ENCODE measurements around the gene MRPL55.

The MRPL55 gene

DNA sequence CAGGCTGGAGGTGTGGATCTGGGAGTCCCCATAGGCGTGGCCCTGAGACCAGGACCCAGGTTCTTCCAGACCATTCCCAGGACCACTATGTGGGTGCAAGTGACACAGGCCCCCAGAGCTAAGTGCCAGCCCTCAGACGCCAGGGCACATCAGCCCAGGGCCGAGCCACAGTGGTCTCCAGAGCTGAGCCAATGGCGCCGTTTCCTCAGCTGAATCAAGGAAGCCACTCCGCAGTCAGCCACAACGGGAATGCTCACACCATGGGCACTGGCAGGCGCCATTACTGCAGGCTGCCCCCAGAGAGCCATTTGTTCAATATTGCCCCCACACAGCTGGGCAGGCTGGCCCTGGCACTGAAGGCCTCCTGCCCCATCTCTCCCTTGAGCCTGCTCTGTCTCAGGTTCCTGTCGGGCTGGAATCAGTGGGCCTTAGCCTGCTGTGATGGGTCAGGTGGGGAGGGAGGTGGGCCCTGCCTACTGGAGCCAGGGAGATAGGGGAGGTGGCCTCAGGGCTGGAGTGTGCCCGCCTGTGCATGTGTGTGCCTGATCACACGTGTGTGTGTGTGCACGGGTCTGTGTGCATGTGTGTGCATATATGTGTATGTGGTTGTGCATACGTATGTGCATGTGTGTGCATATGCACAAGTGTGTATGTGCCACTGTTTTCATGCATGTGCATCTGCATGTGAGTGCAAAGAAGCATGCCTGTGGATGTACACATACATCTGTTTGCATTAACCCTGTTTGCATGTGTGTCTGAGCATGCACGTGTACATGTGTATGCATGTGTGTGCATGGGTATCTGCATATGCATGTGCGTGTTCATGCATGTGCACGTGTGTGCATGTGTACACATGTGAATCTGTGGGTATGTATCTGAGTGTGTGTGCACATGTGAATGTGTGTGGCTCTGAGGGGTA lies 46.8 kb upstream of the MRPL55 start:
- no peak for DNase-seq (ENCODE audit: low read depth)
- TF ChIP-seq, protein P1, sequence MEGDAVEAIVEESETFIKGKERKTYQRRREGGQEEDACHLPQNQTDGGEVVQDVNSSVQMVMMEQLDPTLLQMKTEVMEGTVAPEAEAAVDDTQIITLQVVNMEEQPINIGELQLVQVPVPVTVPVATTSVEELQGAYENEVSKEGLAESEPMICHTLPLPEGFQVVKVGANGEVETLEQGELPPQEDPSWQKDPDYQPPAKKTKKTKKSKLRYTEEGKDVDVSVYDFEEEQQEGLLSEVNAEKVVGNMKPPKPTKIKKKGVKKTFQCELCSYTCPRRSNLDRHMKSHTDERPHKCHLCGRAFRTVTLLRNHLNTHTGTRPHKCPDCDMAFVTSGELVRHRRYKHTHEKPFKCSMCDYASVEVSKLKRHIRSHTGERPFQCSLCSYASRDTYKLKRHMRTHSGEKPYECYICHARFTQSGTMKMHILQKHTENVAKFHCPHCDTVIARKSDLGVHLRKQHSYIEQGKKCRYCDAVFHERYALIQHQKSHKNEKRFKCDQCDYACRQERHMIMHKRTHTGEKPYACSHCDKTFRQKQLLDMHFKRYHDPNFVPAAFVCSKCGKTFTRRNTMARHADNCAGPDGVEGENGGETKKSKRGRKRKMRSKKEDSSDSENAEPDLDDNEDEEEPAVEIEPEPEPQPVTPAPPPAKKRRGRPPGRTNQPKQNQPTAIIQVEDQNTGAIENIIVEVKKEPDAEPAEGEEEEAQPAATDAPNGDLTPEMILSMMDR (IDR thresholded peaks at IDR 0.05; ENCODE audit: low read length, missing control alignments): no peak
- no peak overlapping the region for H3K4me3 ChIP-seq (replicated peaks; ENCODE audit: low read depth, low read length)

DNA sequence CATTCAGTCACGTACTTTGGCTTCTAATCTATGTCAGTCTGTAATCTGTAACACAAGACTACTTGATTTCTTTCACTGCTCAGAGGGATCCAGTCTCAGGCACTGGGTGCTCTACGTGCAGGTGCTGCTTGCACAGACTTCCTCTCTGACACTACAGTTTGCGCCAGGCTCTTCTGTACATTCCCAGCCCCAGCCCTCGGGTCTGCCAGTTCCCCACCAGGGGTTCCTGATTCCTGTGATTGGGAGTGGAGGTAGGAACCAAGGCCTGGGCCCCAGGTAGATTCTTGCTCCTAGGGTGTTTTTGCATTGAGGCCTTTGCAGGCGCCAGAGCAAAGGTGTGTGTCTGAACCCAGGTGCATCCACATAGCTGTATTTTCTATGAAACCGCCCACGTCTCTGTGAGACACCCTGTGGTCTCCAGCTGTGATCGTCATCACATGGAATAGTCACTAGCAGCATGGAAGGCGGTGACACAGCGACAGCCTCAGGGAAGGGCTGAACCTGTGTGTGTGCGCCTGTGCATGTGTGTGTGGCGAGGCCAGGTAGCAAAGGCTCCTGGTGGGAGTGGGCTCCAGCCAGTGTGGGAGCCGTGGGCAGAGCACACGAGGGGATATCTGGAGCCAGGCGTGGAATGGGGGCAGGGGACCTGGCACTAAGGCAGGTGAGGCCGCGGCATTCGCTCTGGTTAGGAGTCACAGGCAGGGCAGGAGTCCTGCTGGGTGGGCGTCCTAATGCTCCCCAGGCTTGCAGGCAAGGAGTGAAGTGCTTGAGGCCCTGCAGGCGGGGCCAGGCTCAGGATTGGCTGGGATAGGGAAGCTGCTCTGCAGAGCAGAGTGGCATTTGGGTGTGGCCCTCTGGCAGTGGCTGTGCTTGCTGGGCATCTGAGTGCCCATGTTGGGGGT lies 45.8 kb upstream of the MRPL55 start:
- H3K4me3 ChIP-seq (replicated peaks; ENCODE audit: low read depth, low read length): no peak overlapping the region
- DNase-seq (ENCODE audit: low read depth): no peak
- TF ChIP-seq, protein P1 (IDR thresholded peaks at IDR 0.05; ENCODE audit: low read length, missing control alignments): no peak

DNA sequence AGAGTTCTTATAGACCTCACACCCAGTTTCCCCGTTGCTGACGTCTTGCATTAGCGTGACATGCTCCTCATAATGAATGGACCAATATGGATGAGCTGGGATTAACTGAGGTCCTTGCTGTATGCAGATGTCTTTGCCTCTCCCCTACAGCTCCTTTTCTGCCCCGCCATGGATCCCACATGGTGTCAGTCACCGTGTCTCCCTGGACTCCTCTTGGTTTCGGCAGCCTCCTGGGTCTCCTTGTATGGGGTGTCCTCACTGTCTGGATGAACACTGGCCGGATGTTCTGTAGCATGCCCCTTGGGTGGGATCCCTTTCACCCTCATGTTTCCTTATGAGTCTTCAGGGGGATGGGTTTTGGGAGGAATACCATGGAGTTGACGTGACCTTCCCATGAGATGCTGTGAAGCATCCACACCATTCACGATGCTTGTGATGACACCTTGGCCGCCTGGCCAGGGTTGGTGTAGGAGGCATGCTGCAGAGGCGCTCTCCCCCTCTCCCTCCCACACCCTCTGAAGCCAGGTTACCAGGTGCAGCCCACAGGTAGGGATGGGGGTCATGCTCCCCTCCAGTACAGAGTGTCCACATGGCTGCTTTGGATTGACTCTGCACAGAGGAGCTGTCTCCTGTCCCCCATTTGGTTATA lies 45.0 kb upstream of the MRPL55 start:
- TF ChIP-seq, protein P1 (IDR thresholded peaks at IDR 0.05; ENCODE audit: low read length, missing control alignments): no peak
- no peak for DNase-seq (ENCODE audit: low read depth)
- H3K4me3 ChIP-seq (replicated peaks; ENCODE audit: low read depth, low read length): no peak overlapping the region

DNA sequence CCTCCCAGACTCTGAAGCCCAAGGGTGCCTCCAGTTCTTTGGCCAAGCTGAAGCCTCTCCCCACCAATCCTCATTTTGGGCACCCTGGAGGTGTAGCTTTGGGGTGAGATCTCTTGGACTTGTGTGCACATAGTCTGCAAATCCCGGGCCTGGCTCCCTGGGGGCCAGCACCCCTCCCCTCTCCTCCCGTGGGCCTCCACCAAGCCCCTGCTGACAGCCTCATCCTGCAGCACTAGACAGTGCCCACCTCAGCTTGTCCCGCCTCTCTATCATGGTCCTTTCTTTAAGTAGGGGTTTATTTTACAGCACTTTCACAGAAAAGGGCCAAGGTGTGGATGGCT lies 43.8 kb upstream of the MRPL55 start:
- no peak for DNase-seq (ENCODE audit: low read depth)
- TF ChIP-seq, protein P1 (IDR thresholded peaks at IDR 0.05; ENCODE audit: low read length, missing control alignments): no peak
- no peak overlapping the region for H3K4me3 ChIP-seq (replicated peaks; ENCODE audit: low read depth, low read length)

DNA sequence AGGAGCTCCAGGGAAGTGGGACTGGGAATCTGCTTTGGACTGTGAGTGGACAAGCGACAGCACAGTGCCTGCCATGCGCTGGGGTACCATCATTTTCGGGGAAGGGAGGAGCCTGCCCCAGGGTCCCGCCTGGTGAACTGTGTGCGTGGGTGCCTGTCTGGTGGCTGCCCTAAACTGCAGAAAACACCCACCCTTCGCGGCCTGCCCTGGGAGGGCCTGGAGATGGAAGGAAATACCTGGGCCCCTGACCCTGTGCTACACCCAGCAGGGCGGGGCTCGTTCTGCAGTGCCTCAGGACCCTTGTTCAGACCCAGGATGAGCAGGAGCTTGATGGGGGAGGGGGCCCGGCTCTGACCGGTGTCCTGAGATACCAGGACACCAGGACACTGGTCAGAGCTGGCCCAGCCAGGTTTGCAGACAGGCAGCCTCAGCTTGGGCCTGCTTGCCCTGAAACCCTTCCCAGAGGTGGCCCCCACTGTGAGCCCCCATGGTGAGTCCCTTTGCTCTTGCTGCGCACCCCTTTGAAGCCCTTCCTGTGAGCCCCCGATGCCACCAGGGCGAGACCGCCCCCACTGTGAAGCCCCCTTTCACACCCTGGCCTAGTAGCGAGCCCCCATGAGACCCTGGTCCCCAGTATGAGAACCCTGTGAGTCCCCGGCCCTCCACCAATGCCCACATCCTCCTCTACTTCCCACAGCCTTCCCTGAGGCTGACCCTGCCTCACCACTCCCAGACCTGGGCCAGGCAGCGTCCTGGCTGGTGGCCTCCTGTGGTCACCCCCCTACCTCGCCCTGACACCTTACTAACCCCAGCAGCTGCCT lies 43.2 kb upstream of the MRPL55 start:
- TF ChIP-seq, protein P1 (IDR thresholded peaks at IDR 0.05; ENCODE audit: low read length, missing control alignments): no peak
- H3K4me3 ChIP-seq (replicated peaks; ENCODE audit: low read depth, low read length): no peak overlapping the region
- no peak for DNase-seq (ENCODE audit: low read depth)

Data from fibroblast of pulmonary artery (primary cell).